Measurements from ENCODE around the gene OTULINL.
A peak's percentile ranks its signal among the peaks of the same experiment; 100 is the strongest.

OTULINL gene

GRCh38 chr5:14579731-14580397 lies 1.7 kb upstream of the OTULINL start:
- ATAC-seq (ENCODE audit: low read depth) (no peak), DNase-seq (ENCODE audit: low spot score) (no peak)
- H3K4me1 ChIP-seq (ENCODE audit: insufficient read depth, poor library complexity, severe bottlenecking): peaks cover 5% of the 10 kb centered on the region
- TF ChIP-seq CTCF (IDR thresholded peaks at IDR 0.05; ENCODE audit: poor library complexity, severe bottlenecking): no peak
- no peak overlapping the region for H3K4me3 ChIP-seq (ENCODE audit: severe bottlenecking)
- H3K27me3 ChIP-seq (ENCODE audit: insufficient read depth, poor library complexity, severe bottlenecking): no peaks in the 10 kb centered on the region
- no peaks in the 10 kb centered on the region for H3K36me3 ChIP-seq (ENCODE audit: low read depth)
- no peak overlapping the region for H3K27ac ChIP-seq (ENCODE audit: poor library complexity, severe bottlenecking)
- no peaks in the 10 kb centered on the region for H3K9me3 ChIP-seq (ENCODE audit: severe bottlenecking)

DNA sequence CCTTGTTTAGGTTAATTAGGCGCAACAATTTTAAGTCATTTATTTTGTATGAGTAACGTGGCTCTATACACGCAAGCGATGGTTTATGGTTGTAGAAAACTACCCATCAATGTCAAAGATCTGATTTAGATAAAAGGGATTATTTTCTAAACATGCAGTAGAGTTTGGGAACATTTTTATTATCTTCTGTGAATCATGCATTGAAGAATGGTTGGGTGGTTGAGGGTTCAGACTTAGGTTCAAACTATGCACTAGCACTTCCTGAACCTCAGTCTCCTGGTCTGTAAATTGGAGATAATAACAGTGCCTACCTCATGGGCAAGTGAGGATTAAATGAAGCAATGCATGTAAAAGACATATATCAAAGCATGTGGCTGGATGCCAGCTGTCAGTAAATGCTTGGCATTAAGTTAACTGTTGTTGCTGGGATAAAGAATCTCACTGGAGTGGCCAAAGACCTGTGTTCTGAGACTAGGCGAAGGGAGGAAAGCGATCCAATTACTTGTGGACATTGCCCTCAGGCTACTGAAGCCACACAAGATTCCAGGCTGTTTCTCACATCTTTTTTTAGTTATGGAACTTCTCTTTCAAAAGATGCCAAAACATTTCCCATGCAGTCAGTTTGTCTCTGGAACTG lies 1.1 kb upstream of the OTULINL start:
- DNase-seq (ENCODE audit: low spot score) (no peak), ATAC-seq (ENCODE audit: low read depth) (no peak)
- Histone ChIP-seq H3K4me1 (ENCODE audit: insufficient read depth, poor library complexity, severe bottlenecking) (peaks cover 5% of the 10 kb centered on the region), H3K27ac (ENCODE audit: poor library complexity, severe bottlenecking) (no peak overlapping the region), H3K36me3 (ENCODE audit: low read depth) (no peaks in the 10 kb centered on the region), H3K9me3 (ENCODE audit: severe bottlenecking) (no peaks in the 10 kb centered on the region), H3K27me3 (ENCODE audit: insufficient read depth, poor library complexity, severe bottlenecking) (no peaks in the 10 kb centered on the region), H3K4me3 (ENCODE audit: severe bottlenecking) (no peak overlapping the region)
- TF ChIP-seq CTCF (IDR thresholded peaks at IDR 0.05; ENCODE audit: poor library complexity, severe bottlenecking): no peak

DNA sequence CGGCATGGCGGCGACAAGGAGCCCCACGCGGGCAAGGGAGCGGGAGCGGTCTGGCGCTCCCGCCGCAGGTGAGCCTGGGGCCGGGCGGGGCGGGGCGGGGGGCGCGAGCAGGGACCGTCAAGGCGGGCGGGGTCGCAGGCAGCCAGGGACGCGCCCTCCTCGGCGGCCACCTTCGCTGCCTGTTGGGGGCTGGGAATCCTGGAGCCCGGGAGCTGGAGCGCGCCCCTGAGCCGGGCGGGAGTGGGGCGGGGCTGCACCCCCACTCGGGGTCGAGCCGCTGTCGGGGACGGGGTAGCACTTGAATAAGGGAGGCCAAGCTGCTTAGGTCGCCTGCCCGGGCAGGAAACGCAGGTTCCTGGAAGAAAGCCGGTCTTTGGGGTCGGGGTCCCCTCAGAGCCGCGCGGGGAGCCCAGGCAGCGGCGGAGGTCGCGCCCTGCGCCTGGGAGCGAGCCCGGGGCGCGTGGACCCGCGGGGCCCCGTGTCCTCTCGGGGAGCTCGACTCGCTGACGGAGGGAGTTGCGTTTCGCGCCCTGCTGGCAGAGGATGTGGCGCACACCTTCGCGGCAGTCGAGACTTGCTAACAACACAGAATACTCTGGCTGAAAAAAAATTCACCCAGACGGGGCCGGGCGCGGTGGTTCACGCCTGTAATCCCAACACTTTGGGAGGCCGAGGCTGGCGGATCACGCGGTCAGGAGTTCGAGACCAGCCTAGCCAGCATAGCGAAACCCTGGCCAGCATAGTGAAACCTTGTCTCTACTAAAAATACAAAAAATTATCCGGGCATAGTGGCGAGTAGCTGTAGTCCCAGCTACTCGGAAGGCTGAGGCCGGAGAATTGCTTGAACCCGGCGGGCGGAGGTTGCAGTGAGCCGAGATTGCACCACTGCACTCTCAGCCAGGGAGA lies 552 bp downstream of the OTULINL start:
- ATAC-seq (ENCODE audit: low read depth) (peak; percentile 72), DNase-seq (ENCODE audit: low spot score) (peak; percentile 75)
- Histone ChIP-seq H3K4me3 (ENCODE audit: severe bottlenecking) (peak overlapping the region; percentile 49), H3K4me1 (ENCODE audit: insufficient read depth, poor library complexity, severe bottlenecking) (peaks cover 5% of the 10 kb centered on the region), H3K36me3 (ENCODE audit: low read depth) (no peaks in the 10 kb centered on the region), H3K27ac (ENCODE audit: poor library complexity, severe bottlenecking) (no peak overlapping the region), H3K27me3 (ENCODE audit: insufficient read depth, poor library complexity, severe bottlenecking) (no peaks in the 10 kb centered on the region), H3K9me3 (ENCODE audit: severe bottlenecking) (no peaks in the 10 kb centered on the region)
- TF ChIP-seq CTCF (IDR thresholded peaks at IDR 0.05; ENCODE audit: poor library complexity, severe bottlenecking): peak; percentile 35

DNA sequence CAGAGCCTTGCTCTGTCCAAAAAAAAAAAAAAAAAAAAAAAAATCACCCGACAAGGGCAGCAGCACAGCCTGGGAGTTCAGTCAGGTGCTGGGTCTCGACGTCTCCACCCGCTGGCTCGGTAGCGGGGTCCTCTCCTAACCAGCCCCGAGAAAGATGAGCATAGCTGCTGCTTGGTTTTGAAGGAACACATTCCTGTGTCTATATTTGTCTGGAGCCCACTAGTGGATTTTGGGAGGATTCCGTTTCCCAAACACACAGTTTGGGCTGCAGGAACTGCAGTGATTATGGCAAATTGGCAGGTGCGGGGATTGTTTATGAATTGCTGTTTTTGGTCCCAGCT lies 1.2 kb downstream of the OTULINL start:
- no peak overlapping the region for H3K4me3 ChIP-seq (ENCODE audit: severe bottlenecking)
- no peak overlapping the region for H3K27ac ChIP-seq (ENCODE audit: poor library complexity, severe bottlenecking)
- TF ChIP-seq CTCF (IDR thresholded peaks at IDR 0.05; ENCODE audit: poor library complexity, severe bottlenecking): no peak
- no peaks in the 10 kb centered on the region for H3K36me3 ChIP-seq (ENCODE audit: low read depth)
- no peaks in the 10 kb centered on the region for H3K9me3 ChIP-seq (ENCODE audit: severe bottlenecking)
- ATAC-seq (ENCODE audit: low read depth): no peak
- no peak for DNase-seq (ENCODE audit: low spot score)
- no peaks in the 10 kb centered on the region for H3K27me3 ChIP-seq (ENCODE audit: insufficient read depth, poor library complexity, severe bottlenecking)
- peaks cover 5% of the 10 kb centered on the region for H3K4me1 ChIP-seq (ENCODE audit: insufficient read depth, poor library complexity, severe bottlenecking)
